PC-9 (cell line): ENCODE measurements around the gene UBR1.

Source experiments
- CTCF ChIP-seq: fragments of 200-600 bp; sonication (generic); conservative IDR thresholded peaks from 2 replicates; pipeline ENCODE4 v1.6.1; 2017; ENCODE audit warnings: mixed run types, antibody characterized with exemption, mild to moderate bottlenecking, moderate library complexity
- EZH2 ChIP-seq: fragments of 200-600 bp; sonication (generic); IDR thresholded peaks from 2 replicates; pipeline ENCODE4 v1.8.0; 2017; ENCODE audit warnings: antibody characterized with exemption, low read depth

- TF ChIP-seq EZH2 (no peak), CTCF (no peak)
Observed at GRCh38 chr15:43127752-43128151, 21.9 kb upstream of the UBR1 start.
